Choroid plexus epithelial cell (primary cell): ENCODE measurements around the gene ACBD6.
A peak's percentile ranks its signal among the peaks of the same experiment; 100 is the strongest.
"Not testable (repeated sequence)": the region's sequence is repeated elsewhere in the genome, so short reads cannot be mapped to it uniquely, and the experiment has no call there.

ENCODE experiments used
- DNase-seq: peaks from one replicate; pipeline ENCODE4 v3.0.0-alpha.2; 2010; ENCODE audit warnings: low read depth
- H3K4me3 ChIP-seq: 2 replicates; pipeline ENCODE4 v1.5.1; 2011; ENCODE audit warnings: low read depth, mild to moderate bottlenecking, control low read depth, low read length, moderate library complexity
- TF ChIP-seq, protein P1 (sequence below): conservative IDR thresholded peaks from 2 replicates; pipeline ENCODE4 v1.5.1; 2011; ENCODE audit warnings: low read depth, mild to moderate bottlenecking, control low read depth, inconsistent platforms, low read length, moderate library complexity

Gene ACBD6

DNA sequence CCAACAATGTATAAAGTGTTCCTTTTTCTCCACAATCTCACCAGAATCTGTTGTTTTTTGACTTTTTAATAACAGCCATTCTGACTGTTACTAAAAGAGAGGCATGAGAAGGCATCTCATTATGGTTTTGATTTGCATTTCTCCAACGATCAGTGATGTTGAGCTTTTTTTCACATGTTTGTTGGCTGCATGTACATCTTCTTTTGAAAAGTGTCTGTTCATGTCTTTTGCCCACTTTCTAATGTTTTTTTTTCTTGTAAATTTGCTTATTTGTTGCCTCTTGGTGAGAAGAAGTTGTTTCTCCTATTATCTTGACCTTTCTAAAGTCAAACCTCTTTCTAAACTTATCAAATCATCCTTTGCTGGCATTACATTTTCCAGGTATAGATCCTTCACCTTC is 80.8 kb downstream of the ACBD6 start:
- no peak for DNase-seq
- TF ChIP-seq, protein P1, sequence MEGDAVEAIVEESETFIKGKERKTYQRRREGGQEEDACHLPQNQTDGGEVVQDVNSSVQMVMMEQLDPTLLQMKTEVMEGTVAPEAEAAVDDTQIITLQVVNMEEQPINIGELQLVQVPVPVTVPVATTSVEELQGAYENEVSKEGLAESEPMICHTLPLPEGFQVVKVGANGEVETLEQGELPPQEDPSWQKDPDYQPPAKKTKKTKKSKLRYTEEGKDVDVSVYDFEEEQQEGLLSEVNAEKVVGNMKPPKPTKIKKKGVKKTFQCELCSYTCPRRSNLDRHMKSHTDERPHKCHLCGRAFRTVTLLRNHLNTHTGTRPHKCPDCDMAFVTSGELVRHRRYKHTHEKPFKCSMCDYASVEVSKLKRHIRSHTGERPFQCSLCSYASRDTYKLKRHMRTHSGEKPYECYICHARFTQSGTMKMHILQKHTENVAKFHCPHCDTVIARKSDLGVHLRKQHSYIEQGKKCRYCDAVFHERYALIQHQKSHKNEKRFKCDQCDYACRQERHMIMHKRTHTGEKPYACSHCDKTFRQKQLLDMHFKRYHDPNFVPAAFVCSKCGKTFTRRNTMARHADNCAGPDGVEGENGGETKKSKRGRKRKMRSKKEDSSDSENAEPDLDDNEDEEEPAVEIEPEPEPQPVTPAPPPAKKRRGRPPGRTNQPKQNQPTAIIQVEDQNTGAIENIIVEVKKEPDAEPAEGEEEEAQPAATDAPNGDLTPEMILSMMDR, result no peak
- no peak overlapping the region for H3K4me3 ChIP-seq

DNA sequence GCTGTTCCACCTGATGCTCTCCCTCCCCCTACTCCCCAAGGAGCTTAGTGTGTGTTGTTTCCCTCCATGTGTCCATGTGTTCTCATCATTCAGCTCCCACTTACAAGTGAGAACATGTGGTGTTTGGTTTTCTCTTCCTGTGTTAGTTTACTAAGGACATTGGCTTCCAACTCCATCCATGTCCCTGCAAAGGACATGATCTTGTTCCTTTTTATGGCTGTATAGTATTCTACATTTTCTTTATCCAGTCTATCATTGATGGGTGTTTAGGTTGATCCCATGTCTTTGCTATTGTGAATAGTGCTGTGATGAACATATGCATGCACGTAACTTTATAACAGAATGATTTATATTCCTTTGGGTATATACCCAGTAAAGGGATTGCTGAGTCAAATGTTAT is 81.2 kb downstream of the ACBD6 start:
- not testable (repeated sequence) for DNase-seq, H3K4me3 ChIP-seq

DNA sequence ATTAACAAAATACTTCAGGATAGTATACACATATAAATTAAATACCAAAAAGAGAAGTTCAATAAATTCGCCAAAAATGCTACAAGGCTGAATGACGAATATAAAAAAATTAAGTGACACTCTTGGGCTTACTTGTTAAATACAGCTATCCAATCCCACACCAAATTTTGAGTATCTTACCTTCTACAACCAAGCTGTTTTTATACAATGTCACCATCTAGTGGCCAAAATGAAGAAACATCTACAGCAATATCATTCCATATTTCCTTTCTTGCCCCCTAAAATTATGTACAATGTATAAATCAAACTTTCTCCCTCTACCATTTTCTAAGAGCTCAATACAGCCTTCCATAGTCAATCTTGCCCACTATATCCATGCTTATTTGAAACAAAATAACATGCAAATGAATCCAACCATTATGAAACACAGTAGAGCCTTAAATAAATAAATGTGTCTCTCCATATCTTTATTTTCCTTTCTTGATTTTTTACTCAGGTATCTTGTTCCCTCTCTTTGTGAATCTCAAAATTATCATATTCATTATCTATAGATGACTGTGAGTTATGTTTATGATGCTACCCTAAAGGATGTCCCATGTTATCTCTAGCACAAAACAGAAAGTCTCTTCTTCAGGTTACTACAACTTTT is 86.3 kb downstream of the ACBD6 start:
- TF ChIP-seq, protein P1, result peak; percentile 64
- DNase-seq, result peak; percentile 68
- H3K4me3 ChIP-seq, result no peak overlapping the region

DNA sequence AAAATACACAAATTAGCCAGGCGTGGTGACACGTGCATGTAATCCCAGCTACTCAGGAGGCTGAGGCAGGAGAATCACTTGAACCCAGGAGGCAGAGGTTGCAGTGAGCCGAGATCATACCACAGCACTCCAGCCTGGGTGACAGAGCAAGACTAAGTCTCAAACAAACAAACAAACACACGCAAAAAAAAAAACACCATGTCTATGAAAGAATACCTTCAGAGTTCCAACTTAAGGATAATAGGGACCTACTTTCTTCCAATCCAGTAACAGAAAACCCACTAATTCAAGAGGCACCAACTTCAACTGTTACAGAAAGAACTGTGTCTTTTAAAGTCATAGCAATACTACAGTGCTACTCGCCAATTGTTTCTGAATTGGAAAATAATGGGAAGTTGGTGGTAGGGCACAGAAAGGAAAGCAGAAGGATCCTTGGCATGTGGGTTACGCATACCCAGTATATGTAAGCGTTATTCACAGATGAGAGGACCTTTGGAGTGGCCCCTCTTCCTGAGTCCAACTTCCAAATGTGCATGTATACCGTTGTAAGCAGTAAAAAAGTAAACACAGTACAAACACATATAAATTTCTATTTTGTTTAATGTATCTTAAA is 87.0 kb downstream of the ACBD6 start:
- TF ChIP-seq, protein P1, result no peak
- H3K4me3 ChIP-seq, result no peak overlapping the region
- DNase-seq, result no peak

DNA sequence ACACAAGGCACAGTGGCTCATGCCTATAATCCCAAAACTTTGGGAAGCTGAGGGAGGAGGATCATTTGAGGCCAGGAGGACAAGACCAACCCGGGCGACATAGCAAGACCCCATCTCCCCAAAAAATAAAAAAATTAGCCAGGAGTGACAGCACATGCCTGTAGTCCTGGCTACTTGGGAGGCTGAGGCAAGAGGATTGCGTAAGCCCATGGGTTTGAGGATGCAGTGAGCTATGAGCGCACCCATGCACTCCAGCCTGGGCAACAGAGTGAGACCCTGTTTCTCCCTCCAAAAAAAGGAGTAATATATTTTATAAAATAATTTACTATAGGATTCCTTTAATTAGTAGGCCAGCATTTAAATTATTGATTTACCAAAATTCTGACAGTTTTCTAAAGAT is 89.8 kb downstream of the ACBD6 start:
- H3K4me3 ChIP-seq, result no peak overlapping the region
- TF ChIP-seq, protein P1, result no peak
- DNase-seq, result no peak

DNA sequence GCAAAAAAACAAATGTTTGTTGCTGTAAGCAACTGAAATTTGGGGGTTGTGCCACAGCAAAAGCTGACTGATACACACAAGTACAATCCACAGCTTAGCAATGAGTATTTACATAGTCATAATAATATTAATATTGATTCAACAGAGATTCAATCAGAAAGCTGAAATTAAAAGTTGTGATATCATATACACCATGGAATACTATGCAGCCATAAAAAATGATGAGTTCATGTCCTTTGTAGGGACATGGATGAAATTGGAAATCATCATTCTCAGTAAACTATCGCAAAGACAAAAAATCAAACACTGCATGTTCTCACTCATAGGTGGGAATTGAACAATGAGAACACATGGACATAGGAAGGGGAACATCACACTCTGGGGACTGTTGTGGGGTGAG is 94.2 kb downstream of the ACBD6 start:
- not testable (repeated sequence) for DNase-seq, H3K4me3 ChIP-seq

DNA sequence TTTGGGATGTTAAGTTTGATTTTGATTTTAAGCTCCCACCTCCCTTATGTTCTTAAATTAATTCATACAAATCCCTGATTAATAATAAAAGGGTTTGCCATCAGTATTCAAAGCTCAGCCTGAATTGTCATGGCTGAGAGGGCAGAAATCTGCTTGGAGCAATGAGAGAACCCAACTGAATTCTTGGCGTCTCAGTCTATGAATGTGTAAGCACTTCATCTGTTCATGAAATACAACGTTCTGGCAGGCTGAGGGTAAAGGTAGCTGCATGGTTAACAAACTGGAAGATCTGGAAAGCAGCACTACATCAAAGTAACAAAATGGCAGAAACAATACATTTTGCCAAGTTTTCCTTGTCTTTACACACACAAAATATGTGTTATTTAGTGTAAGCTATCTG is 95.3 kb downstream of the ACBD6 start:
- TF ChIP-seq, protein P1, result no peak
- H3K4me3 ChIP-seq, result no peak overlapping the region

DNA sequence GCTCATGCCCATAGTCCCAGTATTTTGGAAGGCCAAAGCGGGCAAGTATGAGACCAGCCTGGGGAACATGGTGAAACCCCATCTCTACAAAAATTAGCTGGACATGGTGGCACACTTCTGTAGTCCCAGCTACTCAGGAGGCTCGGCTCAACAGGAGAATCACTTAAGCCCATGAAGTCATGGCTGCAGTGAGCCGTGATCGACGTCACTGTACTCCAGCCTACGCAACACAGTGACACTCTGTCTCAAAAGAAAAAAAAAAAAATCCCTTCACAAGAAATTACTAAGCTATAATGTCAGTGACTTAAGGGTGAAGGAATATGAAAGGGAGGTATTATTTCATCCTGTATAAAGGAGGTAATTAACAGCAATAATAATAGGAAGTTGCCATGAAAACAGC is 99.8 kb downstream of the ACBD6 start:
- TF ChIP-seq, protein P1, result no peak
- H3K4me3 ChIP-seq, result no peak overlapping the region
- DNase-seq, result no peak

More for the DNA sequence above, 95.3 kb downstream of the ACBD6 start:
- no peak for DNase-seq
